SK-N-SH (cell line): ENCODE data around the gene RRP8. TPM values are rescaled to one million over a fixed set of nuclear protein-coding genes. Genes with fewer than 3 reads are reported as not detected.

Experiments
- CTCF ChIA-PET: fragments of 300-600, 350-600 bp; formaldehyde crosslinking; extraction: SDS; loops from one replicate; lab custom pipeline; 2021; lab: Yijun Ruan, JAX
- POLR2A ChIA-PET: fragments of 350-600 bp; sonication (Branson Sonifier 250); formaldehyde crosslinking; extraction: SDS; loops from one replicate; lab custom pipeline; 2020; ENCODE audit warnings: antibody characterized with exemption, inconsistent platforms; lab: Yijun Ruan, JAX
- DNase-seq: peaks from one replicate; pipeline ENCODE4 v3.0.0; 2012
- H2AFZ ChIP-seq: fragments of 200-600 bp; sonication (generic); 2 replicates; pipeline ENCODE4 v1.8.1; 2016; ENCODE audit warnings: antibody characterized with exemption, mild to moderate bottlenecking, low read depth
- H3F3A ChIP-seq: fragments of 200-600 bp; sonication (generic); replicated peaks from 2 replicates; pipeline ENCODE3; 2016; ENCODE audit warnings: antibody characterized with exemption, mild to moderate bottlenecking; ENCODE audit not compliant: insufficient read depth
- H3K27ac ChIP-seq, 2 experiments: fragments of 200-500 bp in 1 of 2; fragments of 200-600 bp in 1 of 2; sonication (Bioruptor generic) in 1 of 2; sonication (generic), shearing (Covaris generic) in 1 of 2; 2 replicates each; pipeline versions ENCODE4 v1.5.1 to v1.6.1; 2014 to 2016; ENCODE audit warnings: low read depth in 2 of 2, inconsistent platforms in 1 of 2, low read length in 1 of 2, mild to moderate bottlenecking in 1 of 2, mixed read lengths in 1 of 2
- H3K27me3 ChIP-seq: fragments of 200-600 bp; sonication (generic), shearing (Covaris generic); 2 replicates; pipeline ENCODE4 v1.6.1; 2016; ENCODE audit warnings: mixed run types; ENCODE audit not compliant: insufficient read depth
- H3K36me3 ChIP-seq, 2 experiments: fragments of 200-500 bp in 1 of 2; fragments of 200-600 bp in 1 of 2; sonication (Bioruptor generic) in 1 of 2; sonication (generic) in 1 of 2; replicated peaks in 1 of 2; 2 replicates each; pipeline versions ENCODE3 to v1.5.1; 2014 to 2016; ENCODE audit warnings: low read length in 1 of 2, mild to moderate bottlenecking in 1 of 2; ENCODE audit not compliant: insufficient read depth in 2 of 2, control insufficient read depth in 1 of 2
- H3K4me1 ChIP-seq, 2 experiments: fragments of 200-500 bp in 1 of 2; fragments of 200-600 bp in 1 of 2; sonication (Bioruptor generic) in 1 of 2; sonication (generic), shearing (Covaris generic) in 1 of 2; 2 replicates each; pipeline versions ENCODE4 v1.5.1 to v1.6.1; 2014 to 2016; ENCODE audit warnings: low read depth in 1 of 2, low read length in 1 of 2, mixed run types in 1 of 2; ENCODE audit not compliant: insufficient read depth in 2 of 2, control insufficient read depth in 1 of 2
- H3K4me2 ChIP-seq: fragments of 200-600 bp; sonication (generic), shearing (Covaris generic); 2 replicates; pipeline ENCODE4 v1.6.1; 2017; ENCODE audit warnings: mixed run types
- H3K4me3 ChIP-seq, 2 experiments: fragments of 200-500 bp in 1 of 2; fragments of 200-600 bp in 1 of 2; sonication (Bioruptor generic) in 1 of 2; sonication (generic), shearing (Covaris generic) in 1 of 2; 2 replicates each; pipeline versions ENCODE4 v1.5.1 to v1.8.1; 2014 to 2016; ENCODE audit warnings: low read depth in 2 of 2, inconsistent platforms in 1 of 2, low read length in 1 of 2, mild to moderate bottlenecking in 1 of 2, mixed read lengths in 1 of 2, moderate library complexity in 1 of 2
- H3K79me2 ChIP-seq: fragments of 200-600 bp; sonication (generic); 2 replicates; pipeline ENCODE4 v1.8.1; 2017; ENCODE audit warnings: mild to moderate bottlenecking; ENCODE audit not compliant: insufficient read depth
- H3K9ac ChIP-seq: fragments of 200-600 bp; sonication (generic); 2 replicates; pipeline ENCODE4 v1.6.1; 2017; ENCODE audit warnings: mixed run types
- H3K9me2 ChIP-seq: fragments of 200-600 bp; sonication (generic); 2 replicates; pipeline ENCODE4 v1.6.1; 2017; ENCODE audit warnings: mixed run types
- H3K9me3 ChIP-seq: fragments of 200-600 bp; sonication (generic); 2 replicates; pipeline ENCODE4 v1.6.1; 2017; ENCODE audit warnings: mixed run types, mild to moderate bottlenecking, moderate library complexity
- H4K20me1 ChIP-seq: fragments of 200-600 bp; sonication (generic); 2 replicates; pipeline ENCODE4 v1.6.1; 2017; ENCODE audit warnings: mild to moderate bottlenecking, mixed run types; ENCODE audit not compliant: insufficient read depth
- CTCF ChIP-seq: fragments of 200-600 bp; sonication (generic); IDR thresholded peaks from 2 replicates; pipeline ENCODE4 v1.6.1; 2017; ENCODE audit warnings: antibody characterized with exemption, mild to moderate bottlenecking, moderate library complexity
- EZH2phosphoT487 ChIP-seq: fragments of 200-600 bp; sonication (generic); IDR thresholded peaks from 2 replicates; pipeline ENCODE4 v1.6.1; 2017; ENCODE audit warnings: low read depth, mixed run types, mild to moderate bottlenecking, antibody characterized with exemption, moderate library complexity, borderline replicate concordance
- GATA2 ChIP-seq: sonication (generic); formaldehyde crosslinking; IDR thresholded peaks from 2 replicates; pipeline ENCODE4 v1.5.0; 2020; ENCODE audit warnings: mild to moderate bottlenecking, missing genetic modification reagents
- IRF3 ChIP-seq: fragments of 150-350 bp; IDR thresholded peaks from 2 replicates; pipeline ENCODE4 v1.6.1; 2016; ENCODE audit warnings: mild to moderate bottlenecking, low read depth, low read length
- JUND ChIP-seq: IDR thresholded peaks from 2 replicates; pipeline ENCODE4 v1.4.0; 2012
- NFIC ChIP-seq: IDR thresholded peaks from 2 replicates; pipeline ENCODE4 v1.4.0; 2012; ENCODE audit warnings: borderline replicate concordance
- NRF1 ChIP-seq: IDR thresholded peaks from 2 replicates; pipeline ENCODE4 v1.6.1; 2012; ENCODE audit warnings: low read depth, mild to moderate bottlenecking, low read length
- RAD21 ChIP-seq: IDR thresholded peaks from 2 replicates; pipeline ENCODE4 v1.6.1; 2012; ENCODE audit warnings: mild to moderate bottlenecking, low read length
- RCOR1 ChIP-seq: fragments of 150-350 bp; IDR thresholded peaks from 2 replicates; pipeline ENCODE4 v1.6.1; 2017; ENCODE audit warnings: antibody characterized with exemption, low read length
- REST ChIP-seq: IDR thresholded peaks from 2 replicates; pipeline ENCODE4 v1.6.1; 2012; ENCODE audit warnings: mild to moderate bottlenecking, low read depth, low read length, moderate library complexity
- RFX5 ChIP-seq: IDR thresholded peaks from 2 replicates; pipeline ENCODE4 v1.6.1; 2012; ENCODE audit warnings: mild to moderate bottlenecking, improper control_type of control experiment, low read length
- RXRA ChIP-seq: IDR thresholded peaks from 2 replicates; pipeline ENCODE4 v1.4.0; 2012; ENCODE audit warnings: low read depth, mild to moderate bottlenecking, borderline replicate concordance
- TCF12 ChIP-seq: IDR thresholded peaks from 2 replicates; pipeline ENCODE4 v1.4.0; 2012
- TEAD4 ChIP-seq: IDR thresholded peaks from 2 replicates; pipeline ENCODE4 v1.4.0; 2012; ENCODE audit warnings: mild to moderate bottlenecking, borderline replicate concordance; ENCODE audit not compliant: insufficient read depth
- USF2 ChIP-seq: fragments of 150-350 bp; IDR thresholded peaks from 2 replicates; pipeline ENCODE4 v1.6.1; 2017; ENCODE audit warnings: antibody characterized with exemption, low read length, low read depth, borderline replicate concordance
- WGBS: methylation state at CpG from one replicate; pipeline ENCODE4 v1.1.6; 2017; ENCODE audit warnings: low lambda C conversion rate; 5-methylcytosine and 5-hydroxymethylcytosine counted together
- polyA plus RNA-seq, 3 experiments: library from polyadenylated mRNA; depleted of rRNA; stranded (reverse); fragments of >200 nt; gene quantifications; 2 replicates each; pipeline ENCODE4 v1.2.3, GENCODE V29; 2012

Gene RRP8
- polyA plus RNA-seq, 1 of the 3 experiments (the other 2 are of a cell fraction) = 7.8 TPM

- H2AFZ ChIP-seq = no peak overlapping the region
- H3K4me2 ChIP-seq = no peak overlapping the region
- ChIA-PET POLR2A (no interaction called here), CTCF (interaction anchor here (1.3 to 2.2 kb wide), 3 partner anchors 21 to 121 kb away, joined by 3 to 5 read pairs (median 3); no protein-coding TSS in a partner anchor)
- no peaks in the 10 kb centered on the region for H3K4me1 ChIP-seq
- 73% methylated on average over 1 of the region's 1 CpG for WGBS
- no peaks in the 10 kb centered on the region for H3K36me3 ChIP-seq
- no peak overlapping the region for H3K4me3 ChIP-seq
- TF ChIP-seq RCOR1 = no peak
- no peak for TF ChIP-seq TCF12
- TF ChIP-seq GATA2 = no peak
- no peak for TF ChIP-seq NFIC
- no peak for TF ChIP-seq RAD21
- TF ChIP-seq REST = no peak
- TF ChIP-seq NRF1 = no peak
- no peak for TF ChIP-seq IRF3
- TF ChIP-seq RFX5 = no peak
- TF ChIP-seq USF2 = no peak
- no peak for TF ChIP-seq CTCF
- no peak for TF ChIP-seq TEAD4
- no peak for TF ChIP-seq EZH2phosphoT487
- no peak for TF ChIP-seq RXRA
- TF ChIP-seq JUND = no peak
- H3K27me3 ChIP-seq = no peaks in the 10 kb centered on the region
- DNase-seq = no peak
- H3K9me2 ChIP-seq = no peaks in the 10 kb centered on the region
- no peaks in the 10 kb centered on the region for H3F3A ChIP-seq
- H3K9me3 ChIP-seq = no peaks in the 10 kb centered on the region
- no peak overlapping the region for H3K9ac ChIP-seq
- H3K27ac ChIP-seq = no peak overlapping the region
- H4K20me1 ChIP-seq = no peaks in the 10 kb centered on the region
- no peaks in the 10 kb centered on the region for H3K79me2 ChIP-seq
These were observed 44.0 kb downstream of the RRP8 start for GRCh38 chr11:6559369-6559768.
